Femur (tissue), 1 donor: Measurements from ENCODE around the gene BACE2.
"Not testable (repeated sequence)": the region's sequence is repeated elsewhere in the genome, so short reads cannot be mapped to it uniquely, and the experiment has no call there.

Experiments
- DNase-seq: peaks from one replicate; pipeline ENCODE4 v3.0.0-alpha.2; 2017

Gene BACE2

DNA sequence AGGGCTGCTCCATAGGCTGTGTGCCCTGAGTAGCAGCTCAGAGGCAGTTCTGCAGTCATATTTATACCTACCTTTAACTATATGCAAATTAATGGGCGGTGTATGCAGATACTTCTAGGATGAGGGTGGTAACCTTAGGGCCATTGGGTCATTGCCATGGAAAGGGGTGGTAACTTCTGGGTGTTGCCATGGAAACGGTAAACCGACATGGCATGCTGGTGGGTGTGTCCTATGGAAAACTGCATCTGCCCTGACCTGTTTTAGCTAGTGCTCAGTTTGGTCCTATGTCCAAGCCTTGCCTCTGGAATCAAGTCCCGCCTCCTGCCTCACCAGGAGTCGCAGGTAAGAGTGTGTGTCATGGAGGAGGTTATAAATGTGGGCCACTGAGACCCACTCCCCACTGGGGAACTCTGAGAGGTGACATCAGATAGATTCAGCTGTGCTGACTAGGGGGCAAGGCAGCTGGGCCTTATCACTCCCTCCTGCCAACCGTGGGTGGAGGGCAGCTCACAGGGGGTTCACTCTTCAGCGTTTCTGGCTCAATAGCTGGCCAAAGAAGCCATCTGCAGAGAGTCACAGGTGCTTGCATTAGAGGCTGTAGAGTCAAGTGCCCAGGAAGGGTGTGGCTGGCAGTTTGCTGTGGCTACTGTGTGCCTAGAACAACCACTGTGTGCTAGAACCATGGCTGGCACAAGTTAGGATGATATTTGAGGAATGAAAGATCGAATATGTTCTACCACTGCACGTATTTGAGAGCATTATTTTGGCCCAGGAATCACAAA is 19.0 kb downstream of the BACE2 start:
- DNase-seq: no peak

- no peak for DNase-seq
Observed at GRCh38 chr21:41187537-41188025, 19.6 kb downstream of the BACE2 start.

DNA sequence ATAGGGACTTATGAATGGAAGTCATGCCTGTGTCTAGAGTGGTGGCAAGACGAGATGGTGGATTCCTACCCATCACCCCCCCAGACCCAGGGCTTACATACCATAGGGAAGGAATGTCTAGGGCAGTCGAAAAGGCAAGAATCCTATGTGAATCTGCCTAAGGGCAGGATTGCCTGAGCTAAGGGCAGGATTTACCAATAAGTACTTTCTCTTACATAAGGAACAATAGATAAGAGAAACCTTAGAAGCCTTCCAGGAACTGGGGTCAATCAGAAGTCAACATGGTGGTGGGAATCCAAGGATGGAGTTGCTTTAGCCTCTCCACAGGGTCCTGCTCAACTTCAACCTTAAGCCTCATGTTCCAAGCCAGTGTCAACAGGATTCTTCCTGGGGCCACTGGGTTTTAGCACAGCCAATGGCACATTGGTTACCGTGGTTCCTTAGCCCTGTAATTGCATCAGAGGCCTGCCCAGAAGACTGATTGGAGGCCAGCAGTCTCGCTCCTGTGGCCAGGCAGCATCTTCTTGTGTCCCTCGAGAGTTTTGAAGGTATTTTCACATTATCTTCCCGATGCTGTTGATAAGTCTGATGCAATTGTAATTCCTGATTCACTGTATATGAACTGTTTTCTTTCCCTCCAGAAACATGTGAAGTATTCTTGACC is 20.7 kb downstream of the BACE2 start:
- no peak for DNase-seq

DNA sequence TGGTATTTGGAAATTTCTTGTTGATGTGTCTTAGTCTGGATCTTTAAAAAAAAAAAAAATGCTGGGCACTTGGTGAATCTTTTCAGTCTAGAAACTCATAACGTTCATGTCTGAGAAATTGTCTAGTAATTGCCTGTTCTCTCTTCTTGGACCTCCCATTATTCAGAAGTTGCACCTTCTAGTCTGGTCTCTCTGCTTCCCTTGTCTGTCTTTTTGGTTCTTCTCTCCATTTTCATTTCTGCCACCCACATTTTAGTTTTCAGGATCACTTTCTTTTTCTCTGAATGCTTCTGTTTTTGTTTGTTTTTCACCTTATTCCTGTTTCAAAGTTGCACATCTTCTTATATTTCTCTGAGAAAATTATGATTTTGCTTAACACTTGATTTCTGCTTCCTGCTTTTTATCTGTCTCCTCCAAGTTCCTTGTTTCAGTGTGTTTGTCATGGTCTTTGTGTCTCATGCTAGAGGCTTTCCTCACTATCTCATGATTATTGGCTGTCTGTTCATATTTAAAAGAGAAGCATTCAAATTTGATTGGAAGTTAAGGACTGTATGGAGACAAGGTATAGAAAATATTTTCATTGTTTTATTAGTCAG is 21.3 kb downstream of the BACE2 start:
- no peak for DNase-seq

- DNase-seq: not testable (repeated sequence)
Observed at GRCh38 chr21:41192552-41192951, 24.6 kb downstream of the BACE2 start.

- DNase-seq: no peak
Observed at GRCh38 chr21:41195311-41195710, 27.4 kb downstream of the BACE2 start.

DNA sequence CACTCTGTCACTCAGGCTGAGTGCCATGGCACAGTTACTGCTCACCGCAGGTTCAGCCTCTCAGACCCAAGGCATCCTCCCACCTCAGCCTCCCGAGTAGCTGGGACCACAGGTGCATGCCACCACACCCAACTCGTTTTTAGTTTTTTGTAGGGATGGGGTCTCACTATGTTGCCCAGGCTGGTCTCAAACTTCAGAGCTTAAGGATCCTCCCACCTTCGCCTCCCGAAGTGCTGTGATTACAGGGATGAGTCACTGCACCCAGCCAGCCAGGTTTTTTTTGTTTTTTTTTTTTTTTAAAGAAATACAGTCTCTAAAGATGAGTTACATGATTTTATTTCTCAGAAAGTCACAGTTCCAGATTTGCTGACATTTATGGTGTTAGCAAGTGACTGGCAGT is 29.0 kb downstream of the BACE2 start:
- no peak for DNase-seq

- DNase-seq: no peak
Observed at GRCh38 chr21:41197582-41197981, 29.6 kb downstream of the BACE2 start.

GRCh38 chr21:41198647-41199046 is 30.7 kb downstream of the BACE2 start:
- DNase-seq: not testable (repeated sequence)

- no peak for DNase-seq
Observed at GRCh38 chr21:41199123-41199522, 31.2 kb downstream of the BACE2 start.

DNA sequence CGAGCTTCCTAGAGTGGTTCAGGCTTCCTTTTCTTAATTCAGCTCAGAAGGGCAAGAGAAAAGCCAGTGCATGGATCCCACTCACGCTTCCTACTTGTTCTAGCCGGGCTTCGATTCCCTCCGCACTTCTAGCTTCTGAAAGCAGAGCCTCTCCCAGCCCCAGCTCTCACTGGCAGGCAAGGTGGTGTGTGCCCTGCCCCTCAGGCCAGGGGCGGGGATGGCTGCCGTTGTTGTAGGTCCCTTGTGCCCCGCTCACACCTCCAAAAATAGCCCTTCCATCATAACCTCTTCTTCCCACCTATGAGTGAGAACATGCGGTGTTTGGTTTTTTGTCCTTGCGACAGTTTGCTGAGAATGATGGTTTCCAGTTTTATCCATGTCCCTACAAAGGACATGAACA is 31.6 kb downstream of the BACE2 start:
- DNase-seq: no peak

GRCh38 chr21:41201385-41201784 is 33.4 kb downstream of the BACE2 start:
- no peak for DNase-seq

DNA sequence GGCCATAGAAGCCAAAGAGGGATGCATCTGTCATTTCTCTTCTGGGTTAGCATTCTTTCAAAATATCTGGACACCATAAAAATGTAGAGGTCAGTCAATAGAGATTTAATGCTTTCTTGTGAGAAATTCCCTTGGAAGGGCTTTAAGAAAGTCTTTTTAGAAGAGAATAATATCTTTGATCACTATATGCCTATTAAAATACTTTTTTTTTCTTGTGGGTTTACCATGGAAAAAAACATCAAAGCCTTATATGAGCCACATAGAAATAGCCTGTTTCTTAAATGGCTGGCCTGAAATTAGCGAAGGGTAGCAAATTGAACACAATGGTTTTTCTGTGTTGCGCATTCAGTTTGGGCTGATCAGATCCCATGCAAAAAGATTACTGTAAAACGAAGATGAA is 36.8 kb downstream of the BACE2 start:
- DNase-seq: no peak

- peak; percentile 60 for DNase-seq
Observed at GRCh38 chr21:41207401-41208375, 39.7 kb downstream of the BACE2 start.

DNA sequence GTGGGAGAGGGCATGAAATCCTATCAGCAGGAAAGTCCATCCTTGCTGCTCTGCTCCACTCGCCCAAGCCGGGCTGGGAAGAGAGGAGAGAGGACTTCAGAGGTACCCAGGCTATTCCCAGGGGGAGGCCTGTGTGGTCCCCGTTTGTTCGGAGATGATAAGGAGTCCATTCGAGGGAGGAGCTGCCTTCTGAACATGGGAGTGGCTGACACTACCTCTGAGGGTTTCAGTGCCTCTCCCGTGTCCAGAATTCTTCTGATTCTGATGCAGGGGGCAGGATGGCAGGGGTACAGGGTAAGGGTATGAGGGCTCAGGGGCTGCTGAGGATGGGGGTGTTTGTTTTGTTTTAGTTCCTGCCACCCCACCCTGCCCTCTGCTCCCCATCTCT is 40.4 kb downstream of the BACE2 start:
- DNase-seq: no peak

DNA sequence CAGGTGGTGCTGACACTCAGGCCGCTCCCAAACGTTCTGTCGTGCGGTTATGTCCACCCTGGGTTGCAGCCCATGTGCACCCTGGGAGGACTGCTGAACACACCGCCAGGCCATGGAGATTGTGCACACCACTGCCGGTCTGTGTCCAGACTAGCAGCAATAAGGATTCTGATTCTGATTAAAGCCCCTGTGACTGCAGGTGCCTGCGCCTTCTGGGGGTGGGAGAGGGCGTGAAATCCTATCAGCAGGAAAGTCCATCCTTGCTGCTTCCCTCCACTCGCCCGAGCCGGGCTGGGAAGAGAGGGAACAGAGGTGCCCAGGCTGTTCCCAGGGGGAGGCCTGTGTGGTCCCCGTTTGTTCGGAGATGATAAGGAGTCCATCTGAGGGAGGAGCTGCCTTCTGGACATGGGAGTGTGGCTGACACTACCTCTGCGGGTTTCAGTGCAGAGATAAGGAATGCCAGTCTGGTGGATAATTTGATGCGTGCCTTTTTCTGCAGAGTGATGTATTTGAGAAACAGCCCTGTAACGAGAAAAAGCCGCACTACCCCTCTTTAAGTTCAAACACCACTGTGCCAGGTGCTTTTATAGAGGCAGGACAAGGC is 41.2 kb downstream of the BACE2 start:
- DNase-seq: no peak

- DNase-seq: no peak
Observed at GRCh38 chr21:41210426-41211059, 42.6 kb downstream of the BACE2 start.

- no peak for DNase-seq
Observed at GRCh38 chr21:41211060-41211805, 43.3 kb downstream of the BACE2 start.

DNA sequence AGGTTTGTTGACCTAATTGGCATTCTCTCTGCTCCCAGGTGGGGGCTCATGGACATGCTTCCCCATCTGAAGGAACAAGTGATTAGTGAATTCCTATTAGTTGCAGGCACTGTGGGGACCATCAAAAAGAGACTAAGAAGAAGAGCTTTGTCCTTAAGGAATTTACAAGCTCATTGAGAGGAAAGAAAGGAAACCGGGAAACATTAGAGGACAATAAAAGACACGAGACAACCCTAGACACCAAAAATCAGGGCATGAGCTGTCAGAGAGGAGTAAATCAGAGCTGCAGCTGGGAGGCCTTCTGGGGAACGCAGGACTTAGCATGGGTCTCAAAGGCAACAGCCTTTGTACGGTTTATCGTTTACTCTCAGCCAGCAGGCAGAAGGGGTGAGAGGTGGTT is 45.1 kb downstream of the BACE2 start:
- no peak for DNase-seq

GRCh38 chr21:41215856-41216408 is 48.0 kb downstream of the BACE2 start:
- DNase-seq: no peak

DNA sequence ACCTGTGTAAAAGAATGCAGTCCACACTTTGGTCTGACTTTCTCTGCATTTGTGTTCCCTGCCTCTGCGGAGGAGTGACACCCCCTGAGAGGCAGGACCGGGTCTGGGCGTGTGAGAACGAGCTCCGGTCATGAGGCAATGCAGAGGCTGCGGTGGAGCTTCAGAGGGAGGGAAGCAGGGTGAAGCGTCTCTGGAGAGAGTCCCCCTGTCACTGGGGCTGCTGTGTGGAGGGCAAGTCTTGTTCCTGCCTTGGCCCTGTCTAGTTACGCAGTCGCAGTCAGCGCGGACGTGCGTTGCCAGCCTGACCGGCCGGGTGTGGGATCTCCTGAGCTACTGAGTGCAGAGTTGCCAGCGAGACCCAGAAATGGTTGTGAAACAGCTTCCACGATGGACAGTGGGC is 48.5 kb downstream of the BACE2 start:
- DNase-seq: no peak
